Motor neuron (in vitro differentiated cells): Measurements from ENCODE around the gene ABI2. TPM values are rescaled to one million over a fixed set of nuclear protein-coding genes. Genes with fewer than 3 reads are reported as not detected.
"Not testable (repeated sequence)": the region's sequence is repeated elsewhere in the genome, so short reads cannot be mapped to it uniquely, and the experiment has no call there.

Experiments used
- ATAC-seq, 8 experiments: fragments of 200-7000 bp; cut with Tn5 transposase; replicated peaks in 6 of 8; 2 replicates each; pipeline ENCODE4 v1.8.0; 2021; ENCODE audit warnings: mild to moderate bottlenecking in 8 of 8, moderate library complexity in 8 of 8
- H3K27ac ChIP-seq, 2 donors: fragments of 250-450 bp; sonication (Bioruptor Pico); 2 replicates each; pipeline ENCODE4 v1.9.0; 2021; ENCODE audit warnings: antibody characterized with exemption in 2 of 2, mild to moderate bottlenecking in 2 of 2, moderate library complexity in 1 of 2
- H3K4me1 ChIP-seq, 2 donors: fragments of 250-450 bp; sonication (Bioruptor Pico); replicated peaks in 1 of 2; 2 replicates each; pipeline ENCODE4 v1.6.1; 2021; ENCODE audit warnings: antibody characterized with exemption in 2 of 2, mild to moderate bottlenecking in 2 of 2, moderate library complexity in 1 of 2
- H3K4me3 ChIP-seq, 5 donors: fragments of 250-450 bp; sonication (Bioruptor Pico); 2 replicates each; pipeline ENCODE4 v1.9.0; 2021; ENCODE audit warnings: antibody characterized with exemption in 5 of 5, mild to moderate bottlenecking in 5 of 5, moderate library complexity in 4 of 5
- WGBS, 10 experiments: fragments of 450-650 bp; shearing (Covaris generic); methylation state at CpG; one replicate each; pipeline ENCODE4 v1.0.0; 2022; 5-methylcytosine and 5-hydroxymethylcytosine counted together
- in situ Hi-C, 9 experiments: fragments of 400-800 bp; cut with MboI; loops; one replicate each; pipeline ENCODE4 v1.15.0; 2021; ENCODE audit warnings: low sequenced_read_pairs in 9 of 9, low pct_unique_long_range_greater_than_20kb in 2 of 9; ENCODE audit not compliant: unreplicated experiment in 9 of 9
- total RNA-seq, 8 experiments: library from RNA; unstranded; fragments of 300-600 nt; gene quantifications; 2 replicates each; pipeline versions ENCODE4 v1.2.3 to v1.2.4, GENCODE V29; 2022

Gene ABI2
- total RNA-seq, 8 experiments from 2014 or later: 8.4 to 88.0 (median 64.6) TPM

DNA sequence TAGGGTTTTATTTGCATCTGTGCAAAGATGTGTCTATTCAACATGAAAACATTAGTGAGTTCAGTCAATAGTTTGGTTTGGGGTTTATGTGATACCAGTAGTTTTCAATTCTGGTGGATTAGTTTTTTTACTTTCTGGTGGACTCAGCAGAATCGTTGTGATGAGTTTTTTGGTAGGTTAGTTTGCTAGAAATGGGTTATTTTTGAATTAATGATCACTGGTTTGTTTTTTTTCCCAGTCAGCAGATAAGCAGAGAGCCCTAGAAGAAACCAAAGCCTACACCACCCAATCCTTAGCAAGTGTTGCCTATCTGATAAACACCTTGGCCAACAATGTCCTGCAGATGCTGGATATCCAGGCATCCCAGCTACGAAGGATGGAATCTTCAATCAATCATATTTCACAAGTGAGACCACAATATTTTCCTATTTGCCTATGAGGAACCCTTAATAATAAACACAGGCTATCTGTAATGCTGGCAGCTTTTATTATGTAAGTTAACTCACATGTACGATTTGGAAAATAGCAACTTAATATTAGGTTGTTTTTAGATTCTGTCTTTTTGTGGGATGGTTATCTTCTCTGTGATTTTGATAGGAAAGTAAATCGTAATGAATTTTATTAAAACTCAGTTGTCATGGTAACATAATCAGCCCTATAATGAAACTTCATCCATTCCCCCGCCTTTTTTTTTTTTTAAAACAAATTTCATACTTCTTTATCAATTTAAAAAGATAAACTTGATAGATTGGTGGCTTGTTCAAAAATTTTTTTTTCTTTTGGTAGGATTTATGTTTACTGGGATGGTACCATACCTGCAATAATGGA lies 38.7 kb downstream of the ABI2 start:
- H3K4me3 ChIP-seq: no peak overlapping the region
- no peak for ATAC-seq
- 88 to 98% (median 94%) methylated on average over 2 to 5 of the region's 5 CpGs for WGBS, 10 experiments
- in situ Hi-C loops: no loop called here
- H3K27ac ChIP-seq: no peak overlapping the region
- no peaks in the 10 kb centered on the region for H3K4me1 ChIP-seq

DNA sequence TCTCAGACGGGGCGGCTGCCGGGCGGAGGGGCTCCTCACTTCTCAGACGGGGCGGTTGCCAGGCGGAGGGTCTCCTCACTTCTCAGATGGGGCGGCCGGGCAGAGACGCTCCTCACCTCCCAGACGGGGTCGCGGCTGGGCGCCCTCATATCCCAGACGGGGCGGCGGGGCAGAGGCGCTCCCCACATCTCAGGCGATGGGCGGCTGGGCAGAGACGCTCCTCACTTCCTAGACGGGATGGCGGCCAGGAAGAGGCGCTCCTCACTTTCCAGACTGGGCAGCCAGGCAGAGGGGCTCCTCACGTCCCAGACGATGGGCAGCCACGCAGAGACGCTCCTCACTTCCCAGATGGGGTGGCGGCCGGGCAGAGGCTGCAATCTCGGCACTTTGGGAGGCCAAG lies 44.5 kb downstream of the ABI2 start:
- H3K27ac ChIP-seq, ATAC-seq, H3K4me3 ChIP-seq, in situ Hi-C loops, H3K4me1 ChIP-seq: not testable (repeated sequence)
- no CpG with 5 or more reads among the region's 31 CpGs for WGBS, 10 experiments

DNA sequence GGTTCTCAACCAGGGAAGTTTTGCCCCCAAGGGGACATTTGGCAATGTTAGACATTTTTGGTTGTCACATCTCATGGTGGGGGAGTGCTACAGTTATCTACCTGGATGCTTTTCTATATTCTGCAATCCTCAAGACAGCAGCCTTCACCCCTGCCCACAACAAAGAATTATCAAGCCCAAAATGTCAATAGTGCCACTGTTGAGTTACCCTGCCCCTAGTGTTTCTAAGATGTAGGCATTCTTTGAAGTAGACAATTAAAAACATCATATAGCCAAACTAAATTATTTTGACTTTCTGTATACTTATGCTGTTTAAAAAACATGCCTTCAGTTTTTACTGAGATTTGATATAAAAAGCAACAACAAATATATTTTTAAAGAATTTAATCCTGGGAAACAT lies 48.0 kb downstream of the ABI2 start:
- no peak overlapping the region for H3K4me3 ChIP-seq
- in situ Hi-C loops: no loop called here

DNA sequence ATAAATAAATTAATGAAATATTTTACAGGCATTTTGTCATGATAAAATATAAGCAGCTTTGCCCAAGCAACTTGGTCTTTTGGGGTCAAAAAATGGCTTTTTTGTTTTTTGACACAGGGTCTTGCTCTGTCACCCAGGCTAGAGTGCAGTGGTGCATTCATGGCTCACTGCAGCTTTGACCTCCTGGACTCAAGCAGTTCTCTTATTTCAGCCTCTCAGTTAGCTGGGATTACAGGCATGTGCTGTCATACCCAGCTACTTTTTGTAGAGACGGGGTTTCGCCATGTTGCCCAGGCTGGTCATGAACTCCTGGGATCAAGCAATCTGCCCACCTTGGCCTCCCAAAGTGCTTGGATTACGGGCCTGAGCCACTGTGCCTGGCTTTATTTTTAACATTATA lies 51.0 kb downstream of the ABI2 start:
- 100% methylated on average over 1 to 3 of the region's 3 CpGs; no CpG with 5 or more reads in 5 of the 10 experiments for WGBS, 10 experiments
- Histone ChIP-seq H3K27ac (no peak overlapping the region), H3K4me1 (no peaks in the 10 kb centered on the region), H3K4me3 (no peak overlapping the region)
- no peak for ATAC-seq
- in situ Hi-C loops: no loop called here

More for the DNA sequence above, 48.0 kb downstream of the ABI2 start:
- Histone ChIP-seq H3K4me1 (no peaks in the 10 kb centered on the region), H3K27ac (no peak overlapping the region)
- ATAC-seq: no peak

DNA sequence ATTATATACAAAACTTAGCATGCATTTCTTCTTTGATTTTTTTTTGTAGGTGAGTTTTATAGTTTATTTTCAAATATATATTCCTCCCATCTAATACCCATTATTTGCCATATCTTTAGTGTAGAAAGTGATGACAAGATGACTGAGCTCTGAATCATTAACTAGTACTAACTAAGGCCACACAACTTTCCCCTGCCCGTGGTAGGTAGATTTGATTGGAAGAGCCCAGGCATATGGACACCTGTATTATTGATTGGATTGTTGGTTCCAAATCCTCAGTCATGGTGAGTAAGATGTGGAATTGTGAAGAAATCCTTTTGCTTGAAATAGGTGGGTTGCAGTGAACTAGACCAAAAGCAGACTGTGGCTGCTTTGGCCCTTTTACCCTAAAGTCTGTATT lies 54.8 kb downstream of the ABI2 start:
- no peak for ATAC-seq
- H3K4me1 ChIP-seq: no peaks in the 10 kb centered on the region
- no peak overlapping the region for H3K4me3 ChIP-seq
- 100% methylated on average over 1 of the region's 1 CpG; no CpG with 5 or more reads in 4 of the 10 experiments for WGBS, 10 experiments
- no peak overlapping the region for H3K27ac ChIP-seq
- in situ Hi-C loops: no loop called here

DNA sequence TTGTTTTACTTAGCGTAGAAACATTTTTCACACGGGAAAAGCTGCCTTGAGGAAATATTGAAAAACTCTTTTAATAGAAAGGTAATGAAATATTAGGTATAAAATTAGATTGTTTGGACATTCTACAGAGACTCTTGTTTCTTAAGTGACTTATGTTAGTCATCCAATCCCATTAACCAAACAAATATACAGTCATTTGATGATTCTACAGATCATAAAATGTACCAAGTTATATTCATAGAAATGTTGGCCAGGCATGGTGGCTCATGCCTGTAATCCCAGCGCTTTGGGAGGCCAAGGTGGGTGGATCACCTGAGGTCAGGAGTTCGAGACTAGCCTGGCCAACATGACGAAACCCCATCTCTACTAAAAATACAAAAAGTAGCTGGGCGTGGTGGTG lies 60.0 kb downstream of the ABI2 start:
- in situ Hi-C loops, H3K27ac ChIP-seq, H3K4me1 ChIP-seq, ATAC-seq, H3K4me3 ChIP-seq: not testable (repeated sequence)
- WGBS, 10 experiments: 79 to 100% (median 93%) methylated on average over 2 to 6 of the region's 6 CpGs

DNA sequence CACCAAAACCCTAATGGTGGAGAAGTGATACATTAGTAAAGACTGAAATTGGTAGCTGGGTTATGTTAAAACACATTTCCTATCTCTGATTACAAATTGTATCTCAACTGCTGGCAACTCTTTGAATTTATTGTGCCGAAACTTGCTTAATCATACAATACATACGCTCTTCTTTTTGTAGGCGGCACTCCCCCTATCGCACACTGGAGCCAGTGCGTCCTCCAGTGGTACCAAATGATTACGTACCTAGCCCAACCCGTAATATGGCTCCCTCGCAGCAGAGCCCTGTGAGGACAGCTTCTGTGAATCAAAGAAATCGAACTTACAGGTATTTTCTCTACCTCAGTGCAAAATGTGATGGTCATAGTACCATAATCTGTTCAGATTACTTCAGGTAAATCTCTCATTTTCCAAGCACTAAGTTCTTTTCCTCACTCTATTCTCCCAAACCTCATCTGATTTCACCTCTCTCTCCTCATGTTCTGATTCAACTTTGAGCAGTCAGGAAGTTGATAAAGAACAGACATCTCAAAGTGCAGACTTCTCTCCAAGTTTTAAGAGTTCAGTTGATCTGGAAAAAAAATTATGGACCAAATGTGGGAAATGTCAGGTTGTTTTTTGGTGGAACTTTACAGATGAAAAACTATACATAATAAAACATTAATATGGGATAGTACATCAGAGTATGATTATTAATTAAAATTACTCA lies 66.5 kb downstream of the ABI2 start:
- 86 to 100% (median 98%) methylated on average over 1 to 9 of the region's 9 CpGs for WGBS, 10 experiments

DNA sequence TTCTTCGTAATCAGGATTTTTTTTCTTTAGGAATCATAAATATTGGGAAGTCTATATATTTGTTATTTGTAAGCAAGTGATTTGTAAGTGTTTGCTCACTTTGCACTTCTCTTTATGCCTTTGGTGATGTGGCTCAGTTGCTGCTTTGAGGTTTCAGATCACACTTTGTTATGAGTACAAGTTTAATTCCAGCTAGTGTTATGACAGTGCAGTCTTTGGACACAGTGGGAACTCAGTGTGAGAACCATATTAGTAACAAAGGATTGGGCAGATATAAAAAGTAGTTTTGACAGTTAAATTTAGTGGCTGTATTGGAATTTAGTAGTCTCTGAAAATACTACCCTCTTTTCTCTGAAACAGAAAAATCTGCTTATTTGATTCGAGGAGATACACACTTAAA lies 67.7 kb downstream of the ABI2 start:
- 60 to 100% (median 95%) methylated on average over 1 to 2 of the region's 2 CpGs; no CpG with 5 or more reads in 1 of the 10 experiments for WGBS, 10 experiments
- in situ Hi-C loops: no loop called here
- no peak for ATAC-seq
- no peak overlapping the region for H3K27ac ChIP-seq
- no peak overlapping the region for H3K4me3 ChIP-seq
- no peaks in the 10 kb centered on the region for H3K4me1 ChIP-seq

More for the DNA sequence above, 66.5 kb downstream of the ABI2 start:
- Histone ChIP-seq H3K4me3 (no peak overlapping the region), H3K4me1 (no peaks in the 10 kb centered on the region), H3K27ac (no peak overlapping the region)
- in situ Hi-C loops: no loop called here
- no peak for ATAC-seq

DNA sequence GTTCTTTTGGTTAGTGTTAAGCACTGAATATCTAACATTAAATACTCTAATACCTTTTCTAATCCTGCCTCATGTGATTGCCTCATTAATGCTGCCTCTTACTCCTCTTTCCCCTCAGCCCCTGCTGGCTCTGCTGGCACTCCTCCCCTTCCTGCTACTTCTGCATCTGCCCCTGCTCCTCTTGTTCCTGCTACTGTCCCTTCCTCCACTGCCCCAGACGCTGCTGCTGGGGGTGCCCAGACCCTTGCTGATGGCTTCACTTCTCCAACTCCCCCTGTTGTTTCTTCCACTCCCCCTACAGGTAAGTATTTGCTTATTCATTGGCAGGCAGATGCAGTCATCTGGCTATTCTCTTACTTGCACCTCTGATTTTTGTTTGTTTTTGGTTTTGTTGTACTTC lies 68.5 kb downstream of the ABI2 start:
- H3K4me1 ChIP-seq: no peaks in the 10 kb centered on the region
- no peak overlapping the region for H3K27ac ChIP-seq
- in situ Hi-C loops: no loop called here
- WGBS, 10 experiments: 57 to 86% methylated on average over 1 of the region's 1 CpG; no CpG with 5 or more reads in 8 of the 10 experiments
- ATAC-seq: no peak
- H3K4me3 ChIP-seq: no peak overlapping the region

DNA sequence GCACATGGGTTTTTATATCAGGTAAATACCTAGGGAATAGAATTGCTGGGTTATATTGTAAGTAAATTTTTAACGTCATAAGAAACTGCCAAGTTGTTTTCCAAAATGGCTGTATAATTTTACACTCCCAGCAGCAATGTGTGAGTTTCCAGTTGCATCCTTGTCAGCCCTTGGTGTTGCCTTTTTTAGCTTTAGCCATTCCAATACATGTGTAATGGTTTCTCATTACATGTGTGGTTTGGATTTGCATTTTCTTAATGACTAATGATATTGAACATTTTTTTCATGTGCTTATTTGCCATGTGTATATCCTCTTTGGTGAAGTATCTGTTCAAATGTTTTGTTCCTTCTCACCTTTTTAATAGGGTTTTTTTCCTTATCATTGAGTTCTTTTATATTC lies 70.8 kb downstream of the ABI2 start:
- Histone ChIP-seq H3K4me1 (no peaks in the 10 kb centered on the region), H3K4me3 (no peak overlapping the region), H3K27ac (no peak overlapping the region)
- no peak for ATAC-seq
- 80 to 100% (median 100%) methylated on average over 1 of the region's 1 CpG; no CpG with 5 or more reads in 4 of the 10 experiments for WGBS, 10 experiments
- in situ Hi-C loops: no loop called here

DNA sequence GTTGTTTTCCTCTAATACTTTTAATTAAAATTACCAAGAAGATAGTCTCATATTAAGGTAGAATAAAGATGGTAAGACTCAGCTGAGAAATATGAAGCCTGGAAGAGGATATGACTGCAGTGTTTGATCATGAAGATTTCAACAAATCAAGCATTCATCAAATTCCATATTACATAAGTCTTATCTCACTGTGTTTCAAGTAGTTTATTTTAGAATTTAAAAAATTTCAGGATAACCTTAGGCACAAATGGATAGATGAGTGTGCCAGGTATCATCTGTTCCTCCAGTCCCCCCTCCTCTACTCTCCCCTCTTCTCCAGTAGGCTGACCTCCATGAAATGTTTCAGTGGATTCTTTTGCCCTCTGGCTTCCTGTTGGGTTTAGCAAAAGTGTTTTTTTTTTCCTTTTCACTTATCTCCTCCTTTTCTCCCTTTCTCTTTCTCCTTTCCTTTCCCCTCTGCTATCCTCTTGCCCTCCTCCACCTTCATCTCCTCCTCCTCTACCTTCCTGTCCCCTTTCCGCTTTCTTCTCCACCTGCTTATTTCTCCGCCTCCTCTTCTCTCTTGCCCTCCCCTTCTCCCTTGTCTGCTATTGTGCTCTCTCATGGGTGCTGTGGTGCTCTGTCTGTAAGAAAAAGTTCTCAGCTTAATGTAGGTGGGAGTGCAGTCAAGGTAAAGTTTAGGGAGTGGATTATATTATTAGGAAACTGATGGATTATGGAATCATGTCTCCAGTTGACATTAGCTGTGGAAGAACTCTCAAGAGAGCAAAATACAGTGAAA lies 72.8 kb downstream of the ABI2 start:
- 78 to 100% (median 98%) methylated on average over 1 to 2 of the region's 2 CpGs; no CpG with 5 or more reads in 2 of the 10 experiments for WGBS, 10 experiments
- Histone ChIP-seq H3K4me3 (no peak overlapping the region), H3K4me1 (no peaks in the 10 kb centered on the region), H3K27ac (no peak overlapping the region)
- in situ Hi-C loops: no loop called here
- ATAC-seq: no peak

DNA sequence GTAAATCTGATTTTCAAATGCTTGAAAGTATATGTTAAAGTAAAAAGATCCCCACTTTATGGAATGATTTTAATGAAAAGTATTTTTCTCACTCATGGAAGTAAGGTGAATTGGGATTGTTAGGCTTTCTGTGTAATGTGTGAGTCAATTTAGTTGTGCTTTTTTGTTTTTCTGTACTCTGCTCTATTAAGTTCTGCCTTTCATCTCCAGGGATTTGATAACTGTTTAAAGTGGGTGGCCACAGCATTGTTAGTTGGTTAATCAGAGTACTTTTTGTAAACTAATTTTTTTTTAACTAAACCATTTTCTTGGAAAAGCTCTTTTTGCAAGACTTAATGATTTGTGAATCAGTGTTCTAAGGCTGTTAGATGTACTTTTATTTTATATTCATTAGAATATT lies 76.8 kb downstream of the ABI2 start:
- Histone ChIP-seq H3K4me3 (no peak overlapping the region), H3K27ac (no peak overlapping the region), H3K4me1 (no peaks in the 10 kb centered on the region)
- in situ Hi-C loops: no loop called here
- no peak for ATAC-seq

DNA sequence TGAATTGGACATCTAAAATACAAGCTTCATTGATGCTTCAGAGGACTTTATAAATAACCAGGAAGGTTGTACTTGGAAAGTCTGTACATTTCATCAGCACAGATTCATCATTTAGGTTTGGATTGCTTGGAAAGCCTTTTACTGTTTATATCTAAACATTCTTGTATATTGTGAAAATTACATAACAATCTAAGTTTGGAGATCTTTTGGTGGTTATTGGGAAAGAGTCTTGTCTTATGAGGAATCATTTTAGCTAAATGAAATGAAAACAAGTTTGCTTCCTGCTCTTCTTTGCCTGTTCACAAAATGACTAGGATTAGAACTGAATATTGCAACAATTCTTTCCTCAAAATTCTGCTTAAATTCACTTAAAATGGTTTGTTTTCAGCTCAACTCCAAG lies 79.3 kb downstream of the ABI2 start:
- in situ Hi-C loops: no loop called here
- Histone ChIP-seq H3K27ac (no peak overlapping the region), H3K4me3 (no peak overlapping the region), H3K4me1 (no peaks in the 10 kb centered on the region)
- no peak for ATAC-seq
